Measurements from ENCODE around the gene WASF3. TPM values are rescaled to one million over a fixed set of nuclear protein-coding genes. Genes with fewer than 3 reads are reported as not detected.
A peak's percentile ranks its signal among the peaks of the same experiment; 100 is the strongest.

Gene WASF3
- total RNA-seq, 1 donor from 2014 or later, result 25.8 TPM

DNA sequence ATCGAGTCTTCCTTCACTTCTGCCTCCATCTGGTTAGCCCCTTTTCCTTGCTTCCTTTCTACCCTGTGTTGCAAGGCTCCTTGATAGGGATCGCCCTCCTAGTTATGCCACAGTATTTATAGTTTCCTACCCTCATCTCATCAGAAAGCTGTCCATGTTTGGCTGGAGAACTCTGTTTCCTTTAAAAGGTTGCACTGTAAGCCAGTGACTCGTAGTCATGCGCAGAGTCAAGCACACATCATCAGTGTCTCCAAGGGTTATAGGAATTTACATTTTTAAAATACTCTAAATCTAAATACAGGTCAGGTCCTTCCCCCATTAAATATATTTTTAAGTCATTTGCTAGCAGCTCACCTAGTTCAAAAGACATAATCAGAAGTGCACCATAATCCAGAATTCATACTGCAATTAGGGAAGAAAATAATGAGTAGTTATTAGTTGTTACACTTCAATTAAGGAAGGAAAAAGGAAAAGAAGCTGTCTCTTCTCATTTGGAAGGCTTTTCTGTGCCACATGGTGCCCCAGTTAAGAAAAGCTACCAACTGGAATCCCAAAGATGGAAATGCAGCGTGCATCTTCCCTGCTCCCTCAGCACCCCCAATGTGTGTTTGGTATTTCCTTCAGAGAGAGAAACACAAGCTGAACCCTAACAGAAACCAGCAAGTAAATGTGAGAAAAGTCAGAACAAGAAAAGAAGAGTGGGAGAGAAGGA lies 122.1 kb downstream of the WASF3 start:
- Histone ChIP-seq H3K36me3 (ENCODE audit: insufficient read depth, low read length) (peaks cover 5% of the 10 kb centered on the region), H3K27ac (ENCODE audit: low read depth, low read length) (peak overlapping the region; percentile 53), H3K27me3 (ENCODE audit: insufficient read depth, low read length) (no peaks in the 10 kb centered on the region), H2AFZ (ENCODE audit: low read depth, low read length) (peak overlapping the region; percentile 50), H3K9me3 (ENCODE audit: insufficient read depth, low read depth, low read length) (no peaks in the 10 kb centered on the region), H3K4me1 (ENCODE audit: insufficient read depth, low read length) (peaks cover 6% of the 10 kb centered on the region), H3K9ac (ENCODE audit: low read length) (peak overlapping the region; percentile 31), H3K4me2 (ENCODE audit: low read length) (peak overlapping the region; percentile 65), H3K4me3 (ENCODE audit: insufficient read depth, low read depth, low read length) (no peak overlapping the region), H4K20me1 (ENCODE audit: insufficient read depth, low read length) (no peaks in the 10 kb centered on the region), H3K79me2 (ENCODE audit: insufficient read depth, low read length) (no peaks in the 10 kb centered on the region)
- Mint-ChIP-seq H3K27ac (ENCODE audit: unreplicated experiment) (peak overlapping the region; percentile 94), H3K27me3 (ENCODE audit: low read depth, unreplicated experiment) (no peaks in the 10 kb centered on the region), H3K36me3 (ENCODE audit: low read depth, unreplicated experiment) (peaks cover 12% of the 10 kb centered on the region), H3K9me3 (ENCODE audit: unreplicated experiment) (no peaks in the 10 kb centered on the region), H3K4me1 (ENCODE audit: low read depth, unreplicated experiment) (peaks cover 17% of the 10 kb centered on the region), H3K4me3 (ENCODE audit: unreplicated experiment) (no peak overlapping the region)
- peak; percentile 8 for DNase-seq (ENCODE audit: low read depth)
- no peak for TF ChIP-seq EZH2 (IDR thresholded peaks at IDR 0.05; ENCODE audit: insufficient read depth, low read length)
- TF ChIP-seq, protein P1, sequence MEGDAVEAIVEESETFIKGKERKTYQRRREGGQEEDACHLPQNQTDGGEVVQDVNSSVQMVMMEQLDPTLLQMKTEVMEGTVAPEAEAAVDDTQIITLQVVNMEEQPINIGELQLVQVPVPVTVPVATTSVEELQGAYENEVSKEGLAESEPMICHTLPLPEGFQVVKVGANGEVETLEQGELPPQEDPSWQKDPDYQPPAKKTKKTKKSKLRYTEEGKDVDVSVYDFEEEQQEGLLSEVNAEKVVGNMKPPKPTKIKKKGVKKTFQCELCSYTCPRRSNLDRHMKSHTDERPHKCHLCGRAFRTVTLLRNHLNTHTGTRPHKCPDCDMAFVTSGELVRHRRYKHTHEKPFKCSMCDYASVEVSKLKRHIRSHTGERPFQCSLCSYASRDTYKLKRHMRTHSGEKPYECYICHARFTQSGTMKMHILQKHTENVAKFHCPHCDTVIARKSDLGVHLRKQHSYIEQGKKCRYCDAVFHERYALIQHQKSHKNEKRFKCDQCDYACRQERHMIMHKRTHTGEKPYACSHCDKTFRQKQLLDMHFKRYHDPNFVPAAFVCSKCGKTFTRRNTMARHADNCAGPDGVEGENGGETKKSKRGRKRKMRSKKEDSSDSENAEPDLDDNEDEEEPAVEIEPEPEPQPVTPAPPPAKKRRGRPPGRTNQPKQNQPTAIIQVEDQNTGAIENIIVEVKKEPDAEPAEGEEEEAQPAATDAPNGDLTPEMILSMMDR (IDR thresholded peaks at IDR 0.05; ENCODE audit: insufficient read depth, low read depth, low read length), result no peak
- no peak for FAIRE-seq

DNA sequence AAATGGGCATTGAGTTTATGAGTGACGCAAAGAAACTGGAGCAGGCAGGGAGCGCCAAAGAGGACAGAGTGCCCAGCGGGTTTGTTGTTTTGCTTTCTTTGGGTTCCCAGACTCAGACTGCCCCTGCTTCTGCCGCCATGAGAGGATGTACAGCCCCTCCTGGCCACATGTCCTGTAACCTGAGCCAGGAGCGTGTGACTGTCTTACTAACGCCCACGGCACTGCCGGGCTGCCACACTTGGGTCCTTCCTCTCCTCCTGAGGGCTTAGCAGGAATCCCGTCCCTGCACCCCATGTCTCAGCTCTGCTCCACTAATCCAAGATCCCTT lies 122.6 kb downstream of the WASF3 start:
- peak overlapping the region; percentile 50 for H2AFZ ChIP-seq (ENCODE audit: low read depth, low read length)
- peak; percentile 2 for DNase-seq (ENCODE audit: low read depth)
- peaks cover 5% of the 10 kb centered on the region for H3K36me3 ChIP-seq (ENCODE audit: insufficient read depth, low read length)
- H4K20me1 ChIP-seq (ENCODE audit: insufficient read depth, low read length), result no peaks in the 10 kb centered on the region
- peak overlapping the region; percentile 65 for H3K4me2 ChIP-seq (ENCODE audit: low read length)
- TF ChIP-seq EZH2 (IDR thresholded peaks at IDR 0.05; ENCODE audit: insufficient read depth, low read length), result no peak
- TF ChIP-seq, protein P1 (IDR thresholded peaks at IDR 0.05; ENCODE audit: insufficient read depth, low read depth, low read length), result no peak
- no peak for FAIRE-seq
- no peaks in the 10 kb centered on the region for H3K27me3 ChIP-seq (ENCODE audit: insufficient read depth, low read length)
- no peaks in the 10 kb centered on the region for H3K79me2 ChIP-seq (ENCODE audit: insufficient read depth, low read length)
- Mint-ChIP-seq H3K36me3 (ENCODE audit: low read depth, unreplicated experiment) (peaks cover 14% of the 10 kb centered on the region), H3K27ac (ENCODE audit: unreplicated experiment) (peak overlapping the region; percentile 94), H3K4me1 (ENCODE audit: low read depth, unreplicated experiment) (peaks cover 17% of the 10 kb centered on the region), H3K4me3 (ENCODE audit: unreplicated experiment) (no peak overlapping the region), H3K9me3 (ENCODE audit: unreplicated experiment) (no peaks in the 10 kb centered on the region), H3K27me3 (ENCODE audit: low read depth, unreplicated experiment) (no peaks in the 10 kb centered on the region)
- peak overlapping the region; percentile 31 for H3K9ac ChIP-seq (ENCODE audit: low read length)
- no peaks in the 10 kb centered on the region for H3K9me3 ChIP-seq (ENCODE audit: insufficient read depth, low read depth, low read length)
- H3K4me3 ChIP-seq (ENCODE audit: insufficient read depth, low read depth, low read length), result no peak overlapping the region
- H3K27ac ChIP-seq (ENCODE audit: low read depth, low read length), result peak overlapping the region; percentile 53
- H3K4me1 ChIP-seq (ENCODE audit: insufficient read depth, low read length), result peaks cover 6% of the 10 kb centered on the region

DNA sequence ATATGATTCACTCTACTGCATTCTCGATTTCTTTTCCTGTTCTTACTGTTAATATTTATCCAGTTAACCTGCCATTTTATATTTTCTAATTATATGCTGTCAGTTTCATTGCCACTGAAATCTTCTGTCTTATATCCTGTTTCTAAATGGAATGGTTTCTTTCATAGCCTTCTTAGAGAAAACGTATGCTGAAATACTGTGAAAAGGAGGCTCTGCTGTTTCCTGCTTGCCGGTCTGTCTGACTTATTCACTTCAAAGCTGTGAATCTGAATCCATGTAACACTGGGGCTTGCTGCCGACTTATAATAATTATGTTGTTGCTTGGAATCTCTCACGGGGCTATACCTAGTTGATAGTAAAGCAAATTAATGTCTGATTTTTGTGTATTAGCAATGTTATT lies 123.1 kb downstream of the WASF3 start:
- Histone ChIP-seq H2AFZ (ENCODE audit: low read depth, low read length) (no peak overlapping the region), H3K4me2 (ENCODE audit: low read length) (peak overlapping the region; percentile 65), H3K27me3 (ENCODE audit: insufficient read depth, low read length) (no peaks in the 10 kb centered on the region), H3K9ac (ENCODE audit: low read length) (no peak overlapping the region), H3K36me3 (ENCODE audit: insufficient read depth, low read length) (peaks cover 5% of the 10 kb centered on the region), H3K4me3 (ENCODE audit: insufficient read depth, low read depth, low read length) (no peak overlapping the region), H3K79me2 (ENCODE audit: insufficient read depth, low read length) (no peaks in the 10 kb centered on the region), H3K4me1 (ENCODE audit: insufficient read depth, low read length) (peaks cover 6% of the 10 kb centered on the region), H4K20me1 (ENCODE audit: insufficient read depth, low read length) (no peaks in the 10 kb centered on the region), H3K27ac (ENCODE audit: low read depth, low read length) (no peak overlapping the region), H3K9me3 (ENCODE audit: insufficient read depth, low read depth, low read length) (no peaks in the 10 kb centered on the region)
- DNase-seq (ENCODE audit: low read depth), result no peak
- Mint-ChIP-seq H3K4me3 (ENCODE audit: unreplicated experiment) (no peak overlapping the region), H3K36me3 (ENCODE audit: low read depth, unreplicated experiment) (peaks cover 16% of the 10 kb centered on the region), H3K9me3 (ENCODE audit: unreplicated experiment) (no peaks in the 10 kb centered on the region), H3K27me3 (ENCODE audit: low read depth, unreplicated experiment) (no peaks in the 10 kb centered on the region), H3K4me1 (ENCODE audit: low read depth, unreplicated experiment) (peaks cover 17% of the 10 kb centered on the region), H3K27ac (ENCODE audit: unreplicated experiment) (peak overlapping the region; percentile 94)
- TF ChIP-seq, protein P1 (IDR thresholded peaks at IDR 0.05; ENCODE audit: insufficient read depth, low read depth, low read length), result no peak
- no peak for TF ChIP-seq EZH2 (IDR thresholded peaks at IDR 0.05; ENCODE audit: insufficient read depth, low read length)
- FAIRE-seq, result no peak
